ENCODE measurements around the gene TNIK.

Gene TNIK

DNA sequence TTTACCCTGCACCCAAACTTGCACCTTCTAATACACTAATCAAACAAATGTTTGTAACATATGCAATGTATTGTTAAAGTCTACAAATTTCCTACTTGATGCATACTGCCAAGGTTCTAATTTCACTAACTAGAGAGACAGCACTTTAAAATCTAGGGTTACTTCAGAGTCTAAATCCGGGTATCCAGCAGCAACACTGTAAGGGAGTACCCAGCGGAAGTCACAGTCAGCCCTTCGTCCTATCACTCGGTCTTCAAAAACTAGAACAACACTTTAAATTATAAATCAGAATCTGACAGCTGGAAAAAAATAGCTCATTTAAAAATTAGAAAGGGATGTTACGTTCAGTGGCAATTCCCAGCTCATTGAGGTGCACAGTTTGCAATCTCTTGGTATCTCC lies 8.3 kb downstream of the TNIK start:
- TF ChIP-seq FOXP2 (optimal IDR thresholded peaks at IDR 0.05; ENCODE audit: borderline replicate concordance, extremely low read depth, extremely low read length, insufficient read depth) (no peak), TAF1 (IDR thresholded peaks at IDR 0.05; ENCODE audit: borderline replicate concordance, insufficient read depth, low read length) (no peak), SIN3A (IDR thresholded peaks at IDR 0.05; ENCODE audit: borderline replicate concordance, insufficient read depth, low read length) (no peak), POLR2AphosphoS5 (IDR thresholded peaks at IDR 0.05; ENCODE audit: low read depth, low read length) (no peak)
- TF ChIP-seq, protein P1, sequence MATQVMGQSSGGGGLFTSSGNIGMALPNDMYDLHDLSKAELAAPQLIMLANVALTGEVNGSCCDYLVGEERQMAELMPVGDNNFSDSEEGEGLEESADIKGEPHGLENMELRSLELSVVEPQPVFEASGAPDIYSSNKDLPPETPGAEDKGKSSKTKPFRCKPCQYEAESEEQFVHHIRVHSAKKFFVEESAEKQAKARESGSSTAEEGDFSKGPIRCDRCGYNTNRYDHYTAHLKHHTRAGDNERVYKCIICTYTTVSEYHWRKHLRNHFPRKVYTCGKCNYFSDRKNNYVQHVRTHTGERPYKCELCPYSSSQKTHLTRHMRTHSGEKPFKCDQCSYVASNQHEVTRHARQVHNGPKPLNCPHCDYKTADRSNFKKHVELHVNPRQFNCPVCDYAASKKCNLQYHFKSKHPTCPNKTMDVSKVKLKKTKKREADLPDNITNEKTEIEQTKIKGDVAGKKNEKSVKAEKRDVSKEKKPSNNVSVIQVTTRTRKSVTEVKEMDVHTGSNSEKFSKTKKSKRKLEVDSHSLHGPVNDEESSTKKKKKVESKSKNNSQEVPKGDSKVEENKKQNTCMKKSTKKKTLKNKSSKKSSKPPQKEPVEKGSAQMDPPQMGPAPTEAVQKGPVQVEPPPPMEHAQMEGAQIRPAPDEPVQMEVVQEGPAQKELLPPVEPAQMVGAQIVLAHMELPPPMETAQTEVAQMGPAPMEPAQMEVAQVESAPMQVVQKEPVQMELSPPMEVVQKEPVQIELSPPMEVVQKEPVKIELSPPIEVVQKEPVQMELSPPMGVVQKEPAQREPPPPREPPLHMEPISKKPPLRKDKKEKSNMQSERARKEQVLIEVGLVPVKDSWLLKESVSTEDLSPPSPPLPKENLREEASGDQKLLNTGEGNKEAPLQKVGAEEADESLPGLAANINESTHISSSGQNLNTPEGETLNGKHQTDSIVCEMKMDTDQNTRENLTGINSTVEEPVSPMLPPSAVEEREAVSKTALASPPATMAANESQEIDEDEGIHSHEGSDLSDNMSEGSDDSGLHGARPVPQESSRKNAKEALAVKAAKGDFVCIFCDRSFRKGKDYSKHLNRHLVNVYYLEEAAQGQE (IDR thresholded peaks at IDR 0.05; ENCODE audit: insufficient read depth in 1 of 2, low read depth in 2 of 2, low read length in 2 of 2): no peak

DNA sequence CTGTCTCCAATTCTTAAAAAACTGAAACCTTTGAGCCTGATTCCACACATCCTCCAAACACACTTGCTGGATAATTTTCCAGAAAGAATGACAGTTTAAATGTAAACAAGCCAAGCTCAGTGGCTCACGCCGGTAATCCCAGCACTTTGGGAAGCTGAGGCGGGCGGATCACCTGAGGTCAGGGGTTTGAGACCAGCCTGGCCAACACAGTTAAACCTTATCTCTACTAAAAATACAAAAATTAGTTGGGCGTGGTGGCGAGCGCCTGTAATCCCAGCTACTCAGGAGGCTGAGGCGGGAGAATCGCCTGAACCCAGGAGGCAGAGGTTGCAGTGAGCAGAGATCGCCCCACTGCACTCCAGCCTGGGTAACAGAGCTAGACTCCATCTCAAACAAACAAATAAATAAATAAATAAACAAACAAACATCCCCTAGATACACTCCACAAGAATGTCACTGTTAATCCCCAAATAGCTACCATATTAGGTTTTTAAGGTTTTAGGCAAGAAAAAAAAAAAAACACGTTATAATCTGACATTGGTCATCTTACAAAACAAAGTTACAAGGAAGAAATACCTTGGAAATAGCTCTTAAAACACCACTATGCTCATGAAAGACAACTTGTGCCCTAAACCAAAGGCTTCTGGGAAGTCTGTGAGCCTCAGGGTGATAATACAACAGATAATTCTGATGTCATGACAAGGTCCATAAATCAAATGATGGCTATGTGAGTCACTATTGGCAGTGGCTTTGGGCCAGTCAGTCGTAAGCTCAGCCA lies 13.2 kb downstream of the TNIK start:
- TF ChIP-seq, protein P1 (IDR thresholded peaks at IDR 0.05; ENCODE audit: insufficient read depth in 1 of 2, low read depth in 2 of 2, low read length in 2 of 2): no peak
- no peak for TF ChIP-seq TAF1 (IDR thresholded peaks at IDR 0.05; ENCODE audit: borderline replicate concordance, insufficient read depth, low read length)
- no peak for TF ChIP-seq FOXP2 (optimal IDR thresholded peaks at IDR 0.05; ENCODE audit: borderline replicate concordance, extremely low read depth, extremely low read length, insufficient read depth)
- TF ChIP-seq POLR2AphosphoS5 (IDR thresholded peaks at IDR 0.05; ENCODE audit: low read depth, low read length): no peak
- no peak for TF ChIP-seq SIN3A (IDR thresholded peaks at IDR 0.05; ENCODE audit: borderline replicate concordance, insufficient read depth, low read length)

DNA sequence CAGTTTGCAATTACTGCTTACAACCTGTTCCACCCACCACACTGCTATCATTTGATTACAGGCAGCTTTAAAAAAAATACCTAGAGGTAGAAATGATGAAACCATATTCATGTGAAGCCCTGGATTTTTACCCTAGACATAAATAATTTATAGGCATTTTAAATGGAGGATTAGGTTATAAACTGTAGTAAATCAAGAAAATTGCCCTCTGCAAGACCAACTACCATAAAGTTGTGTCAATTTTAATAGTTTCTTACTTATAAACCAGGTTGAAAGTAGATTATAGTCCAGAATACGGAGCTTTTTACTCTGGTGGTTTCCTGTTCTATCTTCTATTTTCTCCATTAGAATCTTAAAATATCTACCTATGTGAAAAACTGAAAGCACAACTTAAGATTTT lies 13.9 kb downstream of the TNIK start:
- TF ChIP-seq, protein P1 (IDR thresholded peaks at IDR 0.05; ENCODE audit: insufficient read depth in 1 of 2, low read depth in 2 of 2, low read length in 2 of 2): no peak
- no peak for TF ChIP-seq FOXP2 (optimal IDR thresholded peaks at IDR 0.05; ENCODE audit: borderline replicate concordance, extremely low read depth, extremely low read length, insufficient read depth)
- TF ChIP-seq TAF1 (IDR thresholded peaks at IDR 0.05; ENCODE audit: borderline replicate concordance, insufficient read depth, low read length): no peak
- no peak for TF ChIP-seq POLR2AphosphoS5 (IDR thresholded peaks at IDR 0.05; ENCODE audit: low read depth, low read length)
- no peak for TF ChIP-seq SIN3A (IDR thresholded peaks at IDR 0.05; ENCODE audit: borderline replicate concordance, insufficient read depth, low read length)

DNA sequence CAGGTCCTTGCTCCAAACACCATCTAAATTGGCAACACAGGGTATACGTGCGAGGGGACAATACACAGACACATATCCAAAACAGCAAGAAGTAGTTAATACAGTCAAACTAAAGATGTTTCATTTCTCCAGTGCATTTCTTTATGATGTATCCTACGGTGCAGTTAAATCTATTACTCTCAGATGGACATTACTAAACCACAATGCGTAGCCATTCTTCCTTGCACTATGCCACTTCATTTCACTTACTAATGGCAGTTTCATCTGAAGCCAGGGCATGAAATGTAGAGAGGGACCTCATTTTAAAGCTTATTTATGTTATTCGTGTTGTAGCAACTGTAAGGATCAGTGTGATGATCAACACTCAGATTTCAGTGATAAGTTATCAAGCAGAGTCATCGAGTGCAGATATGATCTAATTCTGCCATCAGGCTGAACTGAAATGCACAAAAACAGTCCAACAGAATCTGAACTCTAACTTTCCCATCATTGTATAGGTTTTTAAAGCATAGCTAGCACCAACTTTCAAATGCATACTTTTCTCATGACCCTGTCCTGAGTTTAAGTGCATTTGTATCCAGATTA lies 14.5 kb downstream of the TNIK start:
- TF ChIP-seq, protein P1 (IDR thresholded peaks at IDR 0.05; ENCODE audit: insufficient read depth in 1 of 2, low read depth in 2 of 2, low read length in 2 of 2): no peak

Data from PFSK-1 (cell line).